Spleen (tissue), 11 donors: Measurements from ENCODE around the gene ATF5. TPM values are rescaled to one million over a fixed set of nuclear protein-coding genes. Genes with fewer than 3 reads are reported as not detected.
A peak's percentile ranks its signal among the peaks of the same experiment; 100 is the strongest.

Experiments
- DNase-seq: peaks from one replicate; pipeline ENCODE4 v3.0.0-alpha.2; 2020
- H3K27ac ChIP-seq, 8 donors: fragments of 200-600 bp; sonication (generic) in 7 of 8; 1 replicate in 4 of 8; 2 replicates in 4 of 8; pipeline versions ENCODE4 v1.5.0 to v1.8.0; 2016 to 2021; ENCODE audit warnings: inconsistent platforms in 4 of 8, mild to moderate bottlenecking in 4 of 8, moderate library complexity in 1 of 8
- H3K27me3 ChIP-seq, 7 donors: fragments of 200-600 bp; sonication (generic) in 6 of 7; replicated peaks in 1 of 7; 1 replicate in 4 of 7; 2 replicates in 3 of 7; pipeline versions ENCODE4 v1.5.0 to v1.8.0; 2016 to 2021; ENCODE audit warnings: inconsistent platforms in 3 of 7, mild to moderate bottlenecking in 1 of 7
- H3K36me3 ChIP-seq, 6 donors: fragments of 200-600 bp; sonication (generic) in 5 of 6; 1 replicate in 4 of 6; 2 replicates in 2 of 6; pipeline versions ENCODE4 v1.5.0 to v1.8.0; 2016 to 2021; ENCODE audit warnings: inconsistent platforms in 2 of 6
- H3K4me1 ChIP-seq, 6 donors: fragments of 200-600 bp; sonication (generic) in 5 of 6; 1 replicate in 3 of 6; 2 replicates in 3 of 6; pipeline versions ENCODE4 v1.5.0 to v1.8.0; 2016 to 2021; ENCODE audit warnings: inconsistent platforms in 3 of 6
- H3K4me3 ChIP-seq, 8 donors: fragments of 200-600 bp; sonication (generic) in 7 of 8; 1 replicate in 4 of 8; 2 replicates in 4 of 8; pipeline versions ENCODE4 v1.5.0 to v1.8.0; 2016 to 2021; ENCODE audit warnings: inconsistent platforms in 4 of 8, mild to moderate bottlenecking in 4 of 8, moderate library complexity in 2 of 8
- H3K9me3 ChIP-seq, 8 donors: fragments of 200-600 bp; sonication (generic) in 7 of 8; 1 replicate in 4 of 8; 2 replicates in 4 of 8; pipeline versions ENCODE4 v1.5.0 to v1.8.0; 2016 to 2021; ENCODE audit warnings: inconsistent platforms in 4 of 8
- POLR2A ChIP-seq, 3 donors: fragments of 450-650 bp; IDR thresholded peaks; one replicate each; pipeline ENCODE4 v1.5.1; 2017; ENCODE audit warnings: antibody characterized with exemption in 3 of 3, mild to moderate bottlenecking in 1 of 3
- POLR2AphosphoS5 ChIP-seq, 3 donors: sonication (generic); formaldehyde crosslinking; IDR thresholded peaks; one replicate each; pipeline ENCODE4 v1.5.1; 2017; ENCODE audit warnings: antibody characterized with exemption in 3 of 3
- WGBS, 5 donors: extraction: QIAGEN DNeasy Blood & Tissue Kit in 3 of 5; methylation state at CpG; one replicate each; pipeline versions ENCODE4 v1.1.5 to v1.1.7; 2013 to 2018; 5-methylcytosine and 5-hydroxymethylcytosine counted together
- intact Hi-C: fragments of 100-400 bp; cut with DNase I; formaldehyde crosslinking; loops from one replicate; pipeline ENCODE4 v1.15.0; 2023; ENCODE audit warnings: low total_unique reads
- polyA plus RNA-seq, 3 donors: library from polyadenylated mRNA; stranded (reverse); fragments of 200-250 nt; gene quantifications; one replicate each; pipeline ENCODE4 v1.2.1, GENCODE V29; 2013
- total RNA-seq, 7 donors: library from RNA; depleted of rRNA in 3 of 7; stranded (reverse); fragments of >200 nt in 3 of 7; fragmentation: NEBNext Ultra II Directional in 4 of 7; extraction: Animal tissue kit (Norgen Biotek cat#: 25700) in 4 of 7; gene quantifications; one replicate each; pipeline versions ENCODE4 v1.1.0 to v1.2.1, GENCODE V29; 2016 to 2021
- TF ChIP-seq, protein P1 (sequence below), 11 experiments: fragments of 200-600 bp in 7 of 11; fragments of 450-650 bp in 4 of 11; sonication (generic) in 4 of 11; IDR thresholded peaks in 8 of 11; conservative IDR thresholded peaks in 3 of 11; 1 replicate in 7 of 11; 2 replicates in 4 of 11; pipeline versions ENCODE4 v1.4.0 to v1.8.0; 2016 to 2021; ENCODE audit warnings: antibody characterized with exemption in 11 of 11, inconsistent platforms in 4 of 11, mild to moderate bottlenecking in 1 of 11
- donor health status: healthy with polysubstance abuse.
- donor health status: DM: no; HTN: no; CAD: no; lungs with moderate emphysema.
- donor health status: DM: no; HTN: no; CAD: no.
- donor health status: Bipolar disorder and iron deficiency.
- donor health status: healthy.
- donor health status: DM: no; HTN: no; CAD: no.
- donor health status: DM: yes; HTN: yes; CAD: no.

Gene ATF5
- total and polyA plus RNA-seq, 10 donors: 10.2 to 45.8 (median 19.8) TPM

DNA sequence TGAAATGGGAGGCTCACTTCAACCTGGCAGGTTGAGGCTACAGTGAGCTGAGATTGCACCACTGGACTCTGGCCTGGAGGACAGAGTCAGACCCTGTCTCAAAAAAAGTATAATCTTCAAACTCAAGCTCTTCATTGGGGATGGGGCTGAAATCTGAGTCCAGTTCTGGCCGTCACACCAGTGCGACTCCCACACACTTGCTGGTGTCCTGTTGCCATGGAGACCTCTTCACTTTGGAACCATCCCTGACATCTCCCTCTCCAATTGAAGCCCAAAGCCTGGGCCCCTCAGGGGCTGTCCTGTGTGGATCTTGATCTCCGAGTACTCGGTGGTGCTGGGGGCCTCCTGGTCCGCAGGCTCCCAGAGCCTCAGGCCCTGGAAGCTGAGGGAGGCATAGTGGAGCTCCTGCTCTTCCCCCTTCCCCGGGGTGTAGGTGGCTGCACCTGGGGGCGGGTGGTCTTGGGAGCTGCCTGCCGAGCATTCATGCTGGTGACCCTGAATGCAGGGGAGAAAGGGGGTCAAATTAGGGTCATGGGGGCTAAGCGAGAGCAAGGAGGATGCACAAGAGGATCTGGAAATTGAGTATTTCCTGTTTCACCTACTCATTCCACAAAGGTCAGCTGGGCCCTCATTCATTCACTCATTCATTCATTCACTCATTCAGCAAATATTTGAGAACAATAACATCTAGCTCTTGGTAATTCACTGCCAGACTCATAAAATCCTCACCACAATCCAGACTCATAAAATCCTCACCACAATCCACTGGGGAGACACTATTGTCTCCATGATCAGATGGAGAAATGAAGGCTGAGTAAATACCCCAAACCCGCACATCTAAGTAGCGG lies 21.0 kb downstream of the ATF5 start:
- intact Hi-C loops: no loop called here
- peak; percentile 41 for DNase-seq
- peak overlapping the region in 2 of 8 donors; percentile 27 to 77 for H3K27ac ChIP-seq
- TF ChIP-seq, protein P1, sequence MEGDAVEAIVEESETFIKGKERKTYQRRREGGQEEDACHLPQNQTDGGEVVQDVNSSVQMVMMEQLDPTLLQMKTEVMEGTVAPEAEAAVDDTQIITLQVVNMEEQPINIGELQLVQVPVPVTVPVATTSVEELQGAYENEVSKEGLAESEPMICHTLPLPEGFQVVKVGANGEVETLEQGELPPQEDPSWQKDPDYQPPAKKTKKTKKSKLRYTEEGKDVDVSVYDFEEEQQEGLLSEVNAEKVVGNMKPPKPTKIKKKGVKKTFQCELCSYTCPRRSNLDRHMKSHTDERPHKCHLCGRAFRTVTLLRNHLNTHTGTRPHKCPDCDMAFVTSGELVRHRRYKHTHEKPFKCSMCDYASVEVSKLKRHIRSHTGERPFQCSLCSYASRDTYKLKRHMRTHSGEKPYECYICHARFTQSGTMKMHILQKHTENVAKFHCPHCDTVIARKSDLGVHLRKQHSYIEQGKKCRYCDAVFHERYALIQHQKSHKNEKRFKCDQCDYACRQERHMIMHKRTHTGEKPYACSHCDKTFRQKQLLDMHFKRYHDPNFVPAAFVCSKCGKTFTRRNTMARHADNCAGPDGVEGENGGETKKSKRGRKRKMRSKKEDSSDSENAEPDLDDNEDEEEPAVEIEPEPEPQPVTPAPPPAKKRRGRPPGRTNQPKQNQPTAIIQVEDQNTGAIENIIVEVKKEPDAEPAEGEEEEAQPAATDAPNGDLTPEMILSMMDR (IDR thresholded peaks at IDR 0.05 in 8 of 11, conservative IDR thresholded peaks at IDR 0.05 in 3 of 11): no peak
- no peak for TF ChIP-seq POLR2A (IDR thresholded peaks at IDR 0.05)
- TF ChIP-seq POLR2AphosphoS5 (IDR thresholded peaks at IDR 0.05): peak in 2 of 3 donors; percentile 12 to 38
- H3K4me3 ChIP-seq: no peak overlapping the region
- peaks cover 0 to 58% (median 4%) of the 10 kb centered on the region in 6 donors for H3K36me3 ChIP-seq
- peaks cover 22 to 61% (median 43%) of the 10 kb centered on the region in 6 donors for H3K4me1 ChIP-seq
- no peaks in the 10 kb centered on the region for H3K9me3 ChIP-seq
- WGBS, 5 donors: 63 to 85% (median 82%) methylated on average over 11 of the region's 11 CpGs
- peaks cover 0 to 27% (median 0%) of the 10 kb centered on the region in 7 donors for H3K27me3 ChIP-seq

DNA sequence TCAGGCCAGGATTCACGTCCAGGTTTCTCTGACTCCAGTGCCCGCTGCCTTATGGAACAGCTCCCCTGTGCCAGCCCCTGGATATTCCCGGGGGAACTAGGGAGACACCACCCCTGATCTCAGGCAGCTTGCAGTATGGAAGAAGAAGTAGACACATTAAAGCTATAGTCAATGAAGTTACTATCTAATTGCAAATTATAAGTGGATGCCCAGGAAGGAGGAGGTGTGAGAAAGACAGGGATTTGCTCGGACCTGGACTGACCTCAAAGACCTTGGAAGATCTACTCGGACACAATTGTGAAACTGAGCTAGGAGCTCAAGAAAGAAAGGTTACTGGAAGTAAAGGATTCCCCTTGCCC lies 21.6 kb downstream of the ATF5 start:
- Histone ChIP-seq H3K27me3 (peaks cover 0 to 27% (median 0%) of the 10 kb centered on the region in 7 donors), H3K36me3 (peaks cover 0 to 56% (median 4%) of the 10 kb centered on the region in 6 donors), H3K4me1 (peaks cover 25 to 63% (median 46%) of the 10 kb centered on the region in 6 donors), H3K9me3 (no peaks in the 10 kb centered on the region), H3K4me3 (no peak overlapping the region), H3K27ac (peak overlapping the region in 2 of 8 donors; percentile 27 to 77)
- 79 to 90% (median 84%) methylated on average over 5 of the region's 5 CpGs for WGBS, 5 donors
- intact Hi-C loops: no loop called here
- DNase-seq: peak; percentile 30
- TF ChIP-seq, protein P1 (IDR thresholded peaks at IDR 0.05 in 8 of 11, conservative IDR thresholded peaks at IDR 0.05 in 3 of 11): no peak
- TF ChIP-seq POLR2AphosphoS5 (IDR thresholded peaks at IDR 0.05) (no peak), POLR2A (IDR thresholded peaks at IDR 0.05) (no peak)

DNA sequence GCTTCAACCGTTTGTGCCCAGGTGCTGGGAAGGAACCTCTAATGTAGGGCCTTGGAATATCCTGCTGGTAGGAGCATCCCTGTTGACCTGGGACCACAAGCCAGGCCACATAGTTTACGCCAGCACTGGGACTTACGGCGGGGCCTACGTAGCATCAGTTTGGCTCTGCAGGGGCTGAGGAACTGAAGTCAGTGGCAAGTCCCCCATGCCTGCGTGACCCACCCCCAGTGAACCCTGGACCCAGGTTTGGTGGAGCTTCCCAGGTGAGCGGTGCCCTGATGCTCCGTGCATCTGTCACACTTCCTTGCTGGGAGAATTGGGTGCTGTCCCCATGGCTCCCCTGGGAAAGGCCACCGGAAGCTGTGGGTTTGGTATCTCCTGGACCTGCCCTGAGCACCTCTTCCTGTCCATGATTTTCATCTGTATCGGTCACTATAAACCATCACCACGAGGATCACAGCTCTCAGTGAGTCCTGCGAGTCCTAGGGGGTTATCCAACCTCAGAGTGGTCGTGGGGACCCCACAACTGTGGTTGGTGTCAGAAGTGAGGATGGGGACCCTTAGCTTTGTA lies 22.0 kb downstream of the ATF5 start:
- TF ChIP-seq, protein P1 (IDR thresholded peaks at IDR 0.05 in 8 of 11, conservative IDR thresholded peaks at IDR 0.05 in 3 of 11): no peak
- TF ChIP-seq POLR2AphosphoS5 (IDR thresholded peaks at IDR 0.05) (no peak), POLR2A (IDR thresholded peaks at IDR 0.05) (no peak)
- Histone ChIP-seq H3K9me3 (no peaks in the 10 kb centered on the region), H3K4me3 (no peak overlapping the region), H3K36me3 (peaks cover 0 to 54% (median 4%) of the 10 kb centered on the region in 6 donors), H3K27ac (peak overlapping the region in 5 of 8 donors; percentile 64 to 87 (median 76)), H3K4me1 (peaks cover 25 to 66% (median 48%) of the 10 kb centered on the region in 6 donors), H3K27me3 (peaks cover 0 to 27% (median 0%) of the 10 kb centered on the region in 7 donors)
- intact Hi-C loops: no loop called here
- 60 to 84% (median 74%) methylated on average over 12 to 13 of the region's 13 CpGs for WGBS, 5 donors
- DNase-seq: peak; percentile 54
